Endothelial cell of umbilical vein (primary cell): ENCODE results near the gene RLN1.

ENCODE experiments used
- CTCF ChIP-seq, 2 donors: IDR thresholded peaks; 1 replicate in 1 of 2; 2 replicates in 1 of 2; pipeline ENCODE4 v1.5.1; 2011; ENCODE audit warnings: low read length in 2 of 2, mild to moderate bottlenecking in 2 of 2, moderate library complexity in 2 of 2, control low read depth in 1 of 2, inconsistent platforms in 1 of 2, low read depth in 1 of 2; ENCODE audit not compliant: insufficient read depth in 1 of 2; ENCODE audit errors: extremely low read depth in 1 of 2
- EZH2 ChIP-seq: IDR thresholded peaks from 2 replicates; pipeline ENCODE4 v1.6.1; 2012; ENCODE audit warnings: borderline replicate concordance, low read depth, mild to moderate bottlenecking, moderate library complexity, low read length, inconsistent platforms; ENCODE audit not compliant: severe bottlenecking
- JUN ChIP-seq: IDR thresholded peaks from 2 replicates; pipeline ENCODE4 v1.6.1; 2011; ENCODE audit warnings: borderline replicate concordance, low read depth; ENCODE audit not compliant: insufficient read length, insufficient read depth
- MYC ChIP-seq: IDR thresholded peaks from one replicate; pipeline ENCODE4 v1.6.1; 2011; ENCODE audit warnings: mild to moderate bottlenecking, low read depth, low read length
- POLR2A ChIP-seq: IDR thresholded peaks from 2 replicates; pipeline ENCODE4 v1.6.1; 2012; ENCODE audit warnings: low read depth, mild to moderate bottlenecking, control low read depth, low read length
- POLR2AphosphoS5 ChIP-seq: IDR thresholded peaks from 2 replicates; pipeline ENCODE4 v1.6.1; 2012; ENCODE audit warnings: low read depth, mild to moderate bottlenecking, control low read depth, low read length, moderate library complexity; ENCODE audit not compliant: insufficient read depth

GRCh38 chr9:5286262-5286661 lies 53.4 kb downstream of the RLN1 start:
- TF ChIP-seq CTCF (IDR thresholded peaks at IDR 0.05; ENCODE audit: extremely low read depth in 1 of 2, insufficient read depth in 1 of 2, low read depth in 1 of 2, low read length in 2 of 2) (no peak), JUN (no peak), EZH2 (no peak), POLR2AphosphoS5 (no peak), POLR2A (no peak), MYC (no peak)
